HepG2 (cell line): Measurements from ENCODE around the gene CYP27B1. TPM values are rescaled to one million over a fixed set of nuclear protein-coding genes. Genes with fewer than 3 reads are reported as not detected.

Experiments used
- GLI4 ChIP-seq: sonication (generic); formaldehyde crosslinking; IDR thresholded peaks from 2 replicates; pipeline ENCODE4 v1.5.1; 2020; ENCODE audit warnings: missing genetic modification reagents, mild to moderate bottlenecking, moderate library complexity, borderline replicate concordance
- HNF1B ChIP-seq: sonication (generic); formaldehyde crosslinking; IDR thresholded peaks from 2 replicates; pipeline ENCODE4 v1.5.1; 2020; ENCODE audit warnings: mild to moderate bottlenecking, moderate library complexity, missing genetic modification reagents
- HOXA3 ChIP-seq: sonication (generic); formaldehyde crosslinking; IDR thresholded peaks from 2 replicates; pipeline ENCODE4 v1.5.0; 2020; ENCODE audit warnings: missing genetic modification reagents
- MAFK ChIP-seq, 2 experiments: IDR thresholded peaks in 1 of 2; conservative IDR thresholded peaks in 1 of 2; 2 replicates each; pipeline ENCODE4 v1.6.1; 2011; ENCODE audit warnings: improper control_type of control experiment in 2 of 2, low read length in 2 of 2
- MTF2 ChIP-seq: sonication (generic); formaldehyde crosslinking; IDR thresholded peaks from 2 replicates; pipeline ENCODE4 v1.5.0; 2020; ENCODE audit warnings: missing genetic modification reagents, borderline replicate concordance
- MXI1 ChIP-seq: IDR thresholded peaks from 3 replicates; pipeline ENCODE4 v1.6.1; 2012; ENCODE audit warnings: low read depth, low read length, inconsistent platforms, borderline replicate concordance
- POLR2A ChIP-seq, 2 experiments: IDR thresholded peaks; 2 replicates each; pipeline ENCODE4 v1.6.1; 2011; ENCODE audit warnings: low read depth in 2 of 2, low read length in 2 of 2, mild to moderate bottlenecking in 1 of 2, moderate library complexity in 1 of 2; ENCODE audit not compliant: insufficient read depth in 1 of 2
- REST ChIP-seq, 2 experiments: IDR thresholded peaks; 2 replicates each; pipeline ENCODE4 v1.6.1; 2011 to 2012; ENCODE audit warnings: low read length in 2 of 2, borderline replicate concordance in 1 of 2, low read depth in 1 of 2, mild to moderate bottlenecking in 1 of 2, moderate library complexity in 1 of 2
- RFXAP ChIP-seq: sonication (generic); formaldehyde crosslinking; IDR thresholded peaks from 2 replicates; pipeline ENCODE4 v1.4.0; 2020; ENCODE audit warnings: missing genetic modification reagents, borderline replicate concordance
- SP140L ChIP-seq: sonication (generic); formaldehyde crosslinking; IDR thresholded peaks from 2 replicates; pipeline ENCODE4 v1.4.0; 2020; ENCODE audit warnings: missing genetic modification reagents, borderline replicate concordance
- ZNF30 ChIP-seq: sonication (generic); formaldehyde crosslinking; IDR thresholded peaks from 2 replicates; pipeline ENCODE4 v1.5.0; 2020; ENCODE audit warnings: mild to moderate bottlenecking, missing genetic modification reagents
- ZNF512B ChIP-seq: sonication (generic); formaldehyde crosslinking; IDR thresholded peaks from 2 replicates; pipeline ENCODE4 v1.5.1; 2020; ENCODE audit warnings: missing genetic modification reagents, mild to moderate bottlenecking, borderline replicate concordance
- ZNF563 ChIP-seq: sonication (generic); formaldehyde crosslinking; IDR thresholded peaks from 2 replicates; pipeline ENCODE4 v1.8.0; 2022; ENCODE audit warnings: mild to moderate bottlenecking, moderate library complexity, missing genetic modification reagents
- ZSCAN9 ChIP-seq: IDR thresholded peaks from 2 replicates; pipeline ENCODE4 v1.6.1; 2016; ENCODE audit warnings: borderline replicate concordance
- polyA plus RNA-seq, 8 experiments: library from polyadenylated mRNA; depleted of rRNA in 3 of 8; stranded (reverse) in 7 of 8; unstranded in 1 of 8; fragments of >200 nt; fragmentation: Illumina TruSeq in 4 of 8; extraction: Trizol in 4 of 8; gene quantifications; 2 replicates each; pipeline versions ENCODE4 v1.2.1 to v1.2.3, GENCODE V29; 2011 to 2016; ENCODE audit warnings: low read depth in 4 of 8, missing spikeins in 1 of 8, mixed read lengths in 1 of 8; ENCODE audit not compliant: insufficient read depth in 1 of 8
- total RNA-seq, 5 experiments: library from RNA; depleted of rRNA; stranded (reverse); fragments of >200 nt; fragmentation: Illumina TruSeq; extraction: Trizol; gene quantifications; 2 replicates each; pipeline ENCODE4 v1.2.3, GENCODE V29; 2016; ENCODE audit warnings: low read depth in 1 of 5
- TF ChIP-seq, protein P1 (sequence below): sonication (generic); formaldehyde crosslinking; IDR thresholded peaks from 2 replicates; pipeline ENCODE4 v1.5.1; 2020; ENCODE audit warnings: missing genetic modification reagents, mild to moderate bottlenecking, borderline replicate concordance
- TF ChIP-seq, protein P2 (sequence below): sonication (generic); formaldehyde crosslinking; IDR thresholded peaks from 2 replicates; pipeline ENCODE4 v1.8.0; 2022; ENCODE audit warnings: low read depth, missing genetic modification reagents

CYP27B1 gene
- total and polyA plus RNA-seq, 2 of the 13 experiments (the other 11 are each of a cell fraction or from before 2014, with no cell fraction given), result 2.3 to 3.0 TPM

DNA sequence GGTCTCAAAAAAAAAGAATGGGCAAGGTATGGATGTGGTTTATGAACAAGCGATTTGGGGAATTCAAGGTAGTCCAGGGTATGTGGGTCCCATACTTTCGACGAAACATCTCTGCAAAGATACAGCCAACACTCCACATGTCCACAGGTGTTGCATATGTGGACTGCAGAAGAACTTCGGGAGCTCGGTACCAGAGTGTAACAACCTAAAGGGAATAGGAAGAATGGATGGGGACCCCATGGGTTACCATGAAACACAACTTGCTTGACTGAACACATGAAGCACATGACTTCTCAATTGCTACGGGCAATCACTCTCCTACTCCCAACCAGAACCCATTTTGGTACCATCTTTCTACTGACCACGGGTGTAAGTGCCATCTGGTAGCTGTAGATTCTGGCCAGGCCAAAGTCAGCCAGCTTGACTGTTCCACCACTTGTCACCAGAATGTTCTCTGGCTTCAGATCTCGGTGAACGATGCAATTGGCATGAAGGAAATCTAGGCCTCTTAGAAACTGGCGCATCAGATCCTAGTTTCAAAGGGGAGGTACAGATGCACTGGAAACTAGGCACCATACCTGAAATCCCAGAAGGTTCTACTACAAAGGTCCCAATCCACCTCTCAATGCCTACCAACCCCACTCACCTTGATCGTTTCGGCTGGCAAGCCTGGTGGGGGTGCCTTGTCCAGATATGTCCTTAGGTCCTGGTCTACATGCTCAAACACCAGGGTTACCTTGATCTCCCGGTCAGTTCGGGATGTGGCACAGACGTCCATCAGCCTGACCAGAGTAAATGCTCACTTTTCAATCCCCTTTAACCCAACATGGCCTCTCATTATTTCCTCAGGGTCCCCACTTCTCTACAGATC is 16.1 kb downstream of the CYP27B1 start (continued):
- TF ChIP-seq HNF1B (CRISPR knock-in tag) (no peak), ZNF563 (CRISPR knock-in tag) (no peak), HOXA3 (CRISPR knock-in tag) (no peak), RFXAP (CRISPR knock-in tag) (no peak), MXI1 (no peak), REST (IDR thresholded peaks at IDR 0.05; ENCODE audit: borderline replicate concordance in 1 of 2, low read depth in 1 of 2, low read length in 2 of 2) (no peak), POLR2A (IDR thresholded peaks at IDR 0.05; ENCODE audit: insufficient read depth in 1 of 2, low read depth in 2 of 2, low read length in 2 of 2) (peak; percentile 21 to 27; a peak in 1 of 4 replicates), SP140L (CRISPR knock-in tag) (no peak), ZSCAN9 (CRISPR knock-in tag) (no peak), ZNF30 (CRISPR knock-in tag) (0 out of 2 replicates have a peak, but pooled peaks have one; percentile 25), MTF2 (CRISPR knock-in tag) (no peak), GLI4 (CRISPR knock-in tag) (0 out of 2 replicates have a peak, but pooled peaks have one; percentile 37), MAFK (conservative IDR thresholded peaks at IDR 0.05 in 1 of 2, IDR thresholded peaks at IDR 0.05 in 1 of 2; ENCODE audit: low read length in 2 of 2) (no peak), ZNF512B (CRISPR knock-in tag) (no peak)
- TF ChIP-seq, protein P1, sequence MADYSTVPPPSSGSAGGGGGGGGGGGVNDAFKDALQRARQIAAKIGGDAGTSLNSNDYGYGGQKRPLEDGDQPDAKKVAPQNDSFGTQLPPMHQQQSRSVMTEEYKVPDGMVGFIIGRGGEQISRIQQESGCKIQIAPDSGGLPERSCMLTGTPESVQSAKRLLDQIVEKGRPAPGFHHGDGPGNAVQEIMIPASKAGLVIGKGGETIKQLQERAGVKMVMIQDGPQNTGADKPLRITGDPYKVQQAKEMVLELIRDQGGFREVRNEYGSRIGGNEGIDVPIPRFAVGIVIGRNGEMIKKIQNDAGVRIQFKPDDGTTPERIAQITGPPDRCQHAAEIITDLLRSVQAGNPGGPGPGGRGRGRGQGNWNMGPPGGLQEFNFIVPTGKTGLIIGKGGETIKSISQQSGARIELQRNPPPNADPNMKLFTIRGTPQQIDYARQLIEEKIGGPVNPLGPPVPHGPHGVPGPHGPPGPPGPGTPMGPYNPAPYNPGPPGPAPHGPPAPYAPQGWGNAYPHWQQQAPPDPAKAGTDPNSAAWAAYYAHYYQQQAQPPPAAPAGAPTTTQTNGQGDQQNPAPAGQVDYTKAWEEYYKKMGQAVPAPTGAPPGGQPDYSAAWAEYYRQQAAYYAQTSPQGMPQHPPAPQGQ (CRISPR knock-in tag), result 0 out of 2 replicates have a peak, but pooled peaks have one; percentile 40
- TF ChIP-seq, protein P2, sequence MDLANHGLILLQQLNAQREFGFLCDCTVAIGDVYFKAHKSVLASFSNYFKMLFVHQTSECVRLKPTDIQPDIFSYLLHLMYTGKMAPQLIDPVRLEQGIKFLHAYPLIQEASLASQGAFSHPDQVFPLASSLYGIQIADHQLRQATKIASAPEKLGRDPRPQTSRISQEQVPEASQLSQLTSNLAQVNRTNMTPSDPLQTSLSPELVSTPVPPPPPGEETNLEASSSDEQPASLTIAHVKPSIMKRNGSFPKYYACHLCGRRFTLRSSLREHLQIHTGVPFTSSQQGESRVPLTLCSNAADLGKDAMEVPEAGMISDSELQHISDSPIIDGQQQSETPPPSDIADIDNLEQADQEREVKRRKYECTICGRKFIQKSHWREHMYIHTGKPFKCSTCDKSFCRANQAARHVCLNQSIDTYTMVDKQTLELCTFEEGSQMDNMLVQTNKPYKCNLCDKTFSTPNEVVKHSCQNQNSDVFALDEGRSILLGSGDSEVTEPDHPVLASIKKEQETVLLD, result no peak
